Skeletal muscle cell (primary cell): ENCODE measurements around the gene SPINDOC.

ENCODE experiments used
- DNase-seq: peaks from one replicate; pipeline ENCODE4 v3.0.0-alpha.2; 2010; ENCODE audit warnings: low read depth
- H3K4me3 ChIP-seq: 2 replicates; pipeline ENCODE4 v1.5.1; 2011; ENCODE audit warnings: low read depth, mild to moderate bottlenecking, control low read depth, low read length, moderate library complexity

Gene SPINDOC

DNA sequence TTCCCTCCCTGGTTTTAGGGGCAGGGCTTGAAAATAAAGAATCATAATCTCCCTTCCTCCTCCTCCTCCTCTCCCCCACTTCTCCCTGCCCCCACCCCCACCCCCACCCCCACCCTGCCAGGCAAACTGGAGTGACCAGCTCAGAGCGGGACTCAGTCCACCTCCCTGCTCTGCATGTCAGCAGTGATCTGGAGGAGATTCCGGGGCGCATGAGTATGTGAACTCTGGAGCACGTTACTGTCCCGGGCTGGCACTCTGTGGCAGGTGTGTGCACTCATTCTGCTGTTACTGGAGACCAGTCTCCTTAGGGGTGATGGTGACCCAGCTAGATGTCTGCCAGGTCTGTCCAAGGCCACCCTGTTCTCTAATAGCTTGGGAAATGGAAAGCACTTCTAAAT, 59.5 kb downstream of the SPINDOC start:
- H3K4me3 ChIP-seq, result no peak overlapping the region

DNA sequence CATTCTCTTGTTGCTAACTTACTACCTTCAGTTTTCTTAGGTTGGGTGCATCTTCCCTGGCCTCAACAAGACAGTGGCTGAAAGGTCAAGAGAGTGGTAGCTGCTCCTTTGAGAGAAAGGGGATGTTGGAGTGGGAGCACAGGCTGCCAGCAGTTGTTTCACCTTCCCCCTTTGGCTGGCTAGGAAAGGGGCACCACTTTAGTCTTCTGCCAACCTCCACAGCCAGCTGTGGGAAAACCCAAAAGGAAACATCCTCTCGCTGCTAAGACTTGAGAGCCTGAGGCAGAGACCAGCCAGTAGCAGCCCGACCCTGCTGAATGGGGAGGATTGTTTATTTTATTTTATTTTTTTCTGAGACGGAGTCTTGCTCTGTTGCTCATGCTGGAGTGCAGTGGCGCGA, 60.1 kb downstream of the SPINDOC start:
- no peak for DNase-seq
- H3K4me3 ChIP-seq, result no peak overlapping the region

More for the DNA sequence above, 59.5 kb downstream of the SPINDOC start:
- DNase-seq, result no peak

DNA sequence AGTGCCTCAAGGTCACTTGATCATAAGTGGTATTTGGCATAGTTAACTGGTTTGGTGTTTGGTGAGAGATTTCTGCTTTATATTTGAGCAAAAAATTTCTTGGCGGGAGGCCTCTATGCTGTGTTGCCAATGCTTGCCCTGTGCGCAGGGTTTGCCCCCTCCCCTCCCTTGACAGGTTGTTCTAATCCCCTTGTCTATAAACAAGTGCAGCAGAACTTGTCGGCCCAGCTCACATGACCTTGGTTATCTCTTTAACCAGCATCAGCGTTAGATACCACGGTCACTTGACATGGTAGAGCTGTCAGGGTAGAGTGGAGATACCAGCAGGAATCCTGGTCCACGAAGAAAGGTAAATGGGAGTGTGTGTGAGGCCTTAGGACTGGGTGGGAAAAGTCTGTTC, 61.3 kb downstream of the SPINDOC start:
- no peak overlapping the region for H3K4me3 ChIP-seq
- no peak for DNase-seq

DNA sequence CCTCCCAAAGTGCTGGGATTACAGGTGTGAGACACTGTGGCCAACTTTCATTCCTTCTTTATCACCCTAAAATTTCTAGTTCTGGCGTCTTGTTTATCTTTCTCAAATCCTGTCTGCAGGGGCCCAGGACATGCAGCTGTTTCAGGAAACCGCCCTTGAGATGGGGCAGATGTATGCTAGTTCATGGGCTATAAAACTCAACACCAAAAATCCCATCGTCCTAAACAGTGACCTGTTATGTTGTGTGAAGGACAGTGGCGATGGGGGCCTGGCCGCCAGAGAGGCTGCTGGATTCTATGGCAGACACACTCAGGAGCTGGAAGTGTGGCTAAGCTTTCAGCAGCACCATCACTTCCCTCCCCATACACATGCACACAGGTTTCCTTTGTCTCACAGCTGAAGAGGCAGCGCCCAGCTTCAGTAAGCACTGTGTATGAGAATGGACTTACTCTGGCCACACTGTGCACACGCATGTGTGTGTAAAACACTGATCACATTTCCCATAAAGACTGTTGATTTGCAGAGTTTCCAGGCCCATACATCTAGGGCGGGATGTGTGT, 62.3 kb downstream of the SPINDOC start:
- DNase-seq, result no peak
- no peak overlapping the region for H3K4me3 ChIP-seq

DNA sequence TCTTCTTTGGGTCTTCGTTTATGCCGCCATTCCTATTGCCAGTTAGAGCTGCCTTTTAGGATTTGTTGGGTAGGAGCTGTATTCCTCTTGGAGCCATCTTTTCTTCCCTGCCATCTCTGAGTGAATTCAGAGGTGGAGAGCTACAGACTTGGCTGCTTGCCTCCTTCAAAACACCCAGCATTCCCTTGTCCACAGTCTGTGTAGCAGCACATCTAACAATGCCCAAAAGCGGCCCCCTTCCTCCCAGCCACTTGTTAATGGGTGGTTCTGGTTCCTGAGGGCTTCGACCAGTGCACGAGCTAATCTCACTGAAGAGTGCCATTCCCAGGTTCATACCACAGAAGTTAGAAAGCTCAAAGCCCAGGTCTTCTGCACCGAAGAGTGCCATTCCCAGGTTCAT, 63.4 kb downstream of the SPINDOC start:
- no peak for DNase-seq
- H3K4me3 ChIP-seq, result no peak overlapping the region
